Activated CD8-positive, alpha-beta memory T cell treated with anti-CD3 and anti-CD28 coated beads, Interleukin-2, amount 50 U/mL, for 48 hours (primary cell): Measurements from ENCODE around the gene SHANK3.
"Not testable (repeated sequence)": the region's sequence is repeated elsewhere in the genome, so short reads cannot be mapped to it uniquely, and the experiment has no call there.

ENCODE experiments used
- DNase-seq: peaks from one replicate; pipeline ENCODE4 v3.0.0-alpha.2; 2020

Gene SHANK3

DNA sequence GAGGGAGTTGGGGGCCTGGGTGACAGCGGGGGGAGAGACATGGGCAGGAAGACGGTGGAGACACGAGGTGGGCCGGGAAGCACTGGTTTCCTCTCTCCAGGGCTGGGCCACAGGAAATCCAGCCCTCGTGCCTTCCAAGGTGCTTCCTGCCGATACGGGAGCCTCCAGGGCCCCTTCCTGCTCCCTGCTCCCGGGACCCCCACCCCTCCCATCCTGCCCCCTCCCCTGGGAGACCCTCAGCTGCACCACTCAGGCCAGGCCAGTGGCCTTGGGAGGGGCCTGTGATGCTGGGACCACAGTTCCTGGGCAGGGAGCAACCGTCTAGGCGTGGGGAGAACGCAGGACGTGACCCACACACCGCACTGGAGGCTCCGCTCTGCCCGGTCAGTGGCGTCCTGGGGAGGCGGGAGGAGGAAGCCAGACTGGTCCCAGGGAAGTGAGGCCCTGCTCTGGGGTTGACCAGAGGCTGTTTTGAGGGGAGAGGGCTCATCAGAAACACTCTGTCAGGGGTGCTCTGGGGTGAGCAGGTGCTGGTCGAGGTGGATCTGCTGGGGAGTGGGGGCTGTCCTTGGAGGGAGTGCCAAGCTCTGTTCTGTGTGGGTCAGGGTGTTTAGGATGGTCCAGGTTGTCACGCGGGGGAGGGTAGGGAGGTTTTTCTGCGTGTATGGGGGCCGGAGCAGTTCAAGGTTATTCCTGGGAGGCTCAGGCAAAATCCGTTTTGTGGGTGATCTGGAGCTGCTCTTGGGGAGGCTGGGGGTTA is at the start of gene SHANK3:
Gene SHANK3 (plus strand): TSS at position 353 of the 760 bp plus-strand sequence.
- no peak for DNase-seq

DNA sequence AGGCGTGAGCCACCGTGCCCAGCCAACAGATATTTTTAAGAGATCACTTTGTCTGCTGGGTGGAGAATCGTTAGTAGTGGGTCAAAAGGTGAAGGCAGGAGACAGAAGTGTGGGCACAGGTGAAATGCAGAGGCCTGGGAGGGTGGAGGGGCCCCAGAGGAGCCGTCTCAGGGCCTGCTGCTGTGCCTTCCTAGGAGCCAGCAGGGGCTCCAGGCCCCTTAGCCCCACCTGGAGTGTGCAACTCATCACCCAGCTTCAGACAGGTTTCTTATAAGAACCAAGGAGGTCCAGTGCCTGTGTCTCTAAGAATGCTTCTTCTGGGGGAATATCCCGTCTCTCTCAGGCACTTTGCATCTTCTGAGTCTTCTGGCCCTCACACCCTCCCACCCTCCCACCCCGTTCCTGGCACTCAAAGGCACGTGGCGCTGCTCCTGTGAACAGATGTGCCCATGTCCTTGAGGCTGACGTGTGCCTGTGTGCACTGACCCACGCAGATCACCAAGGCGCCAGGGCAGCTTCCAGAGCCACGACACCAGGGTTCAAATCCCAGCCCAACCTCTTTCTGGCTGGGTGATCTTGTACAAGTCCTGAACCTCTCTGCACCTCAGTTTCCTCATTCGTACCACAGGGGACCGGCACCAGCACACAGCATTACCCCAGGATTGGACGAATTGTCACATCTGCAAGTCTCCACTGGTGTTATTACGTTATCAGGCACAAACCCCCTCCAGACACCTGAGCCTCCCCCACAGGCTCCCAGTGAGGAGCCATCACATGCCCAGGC is 48.1 kb upstream of the SHANK3 start:
- no peak for DNase-seq

DNA sequence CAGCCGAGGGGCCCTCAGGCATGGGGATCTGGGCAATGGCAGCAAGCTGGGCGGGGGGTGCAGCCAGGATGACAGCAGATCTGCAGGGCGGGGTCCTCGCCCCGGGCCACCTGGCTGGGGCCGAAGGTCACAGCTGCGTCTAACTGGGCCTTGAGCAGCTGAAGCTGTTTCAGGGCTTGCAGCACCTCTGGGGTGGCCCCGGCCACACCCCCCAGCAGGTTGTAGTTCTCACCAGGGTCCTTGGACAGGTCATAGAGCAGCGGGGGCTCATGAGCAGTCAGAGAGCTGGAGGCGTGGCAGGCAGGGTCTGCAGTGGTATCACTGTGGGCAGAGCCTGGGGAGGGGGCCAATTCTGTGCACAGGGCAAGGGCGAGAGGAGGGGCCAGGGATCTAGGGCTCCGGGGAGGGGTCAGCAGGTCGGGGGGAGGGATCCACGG is 47.5 kb upstream of the SHANK3 start:
- no peak for DNase-seq

GRCh38 chr22:50625568-50626313 is 46.9 kb upstream of the SHANK3 start:
- no peak for DNase-seq

- DNase-seq: no peak
Measured at GRCh38 chr22:50626314-50626849, 46.2 kb upstream of the SHANK3 start.

DNA sequence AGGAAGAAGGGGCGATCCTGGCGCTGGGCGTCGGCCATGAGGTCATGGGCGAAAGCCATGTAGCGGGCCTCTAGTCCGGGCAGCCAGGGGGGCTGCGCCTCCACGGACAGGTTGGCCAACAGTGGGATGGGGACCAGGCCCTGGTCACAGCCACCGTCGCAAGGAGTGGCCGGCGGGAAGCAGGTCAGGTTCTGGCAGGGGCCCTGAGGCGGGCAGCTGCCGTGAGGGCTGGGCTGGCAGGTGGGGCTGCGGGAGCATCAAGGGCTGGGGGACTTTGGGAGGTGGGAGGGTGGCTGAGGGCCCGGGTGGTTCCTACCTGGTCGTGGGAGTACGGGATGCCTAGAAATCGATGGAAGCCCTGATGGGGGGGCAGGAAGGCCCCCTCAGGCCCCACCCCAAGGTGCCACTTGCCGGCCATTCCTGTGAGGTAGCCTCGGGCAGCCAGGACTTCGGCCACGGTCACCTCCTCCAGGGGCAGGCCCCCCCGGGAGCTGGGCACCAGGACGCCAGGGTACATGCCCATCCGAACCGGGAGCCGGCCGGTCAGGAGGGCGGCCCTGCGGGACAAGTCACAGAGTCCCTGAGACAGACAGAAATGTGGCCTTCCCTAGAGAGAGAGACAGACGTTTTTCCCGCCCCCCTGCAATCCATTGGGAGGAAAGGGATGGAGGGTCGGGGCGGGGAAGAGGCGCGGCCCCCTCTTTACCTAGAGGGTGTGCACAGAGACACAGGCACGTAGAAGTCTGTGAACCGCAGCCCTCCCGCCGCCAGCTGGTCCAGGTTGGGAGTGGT is 45.6 kb upstream of the SHANK3 start:
- DNase-seq: no peak

DNA sequence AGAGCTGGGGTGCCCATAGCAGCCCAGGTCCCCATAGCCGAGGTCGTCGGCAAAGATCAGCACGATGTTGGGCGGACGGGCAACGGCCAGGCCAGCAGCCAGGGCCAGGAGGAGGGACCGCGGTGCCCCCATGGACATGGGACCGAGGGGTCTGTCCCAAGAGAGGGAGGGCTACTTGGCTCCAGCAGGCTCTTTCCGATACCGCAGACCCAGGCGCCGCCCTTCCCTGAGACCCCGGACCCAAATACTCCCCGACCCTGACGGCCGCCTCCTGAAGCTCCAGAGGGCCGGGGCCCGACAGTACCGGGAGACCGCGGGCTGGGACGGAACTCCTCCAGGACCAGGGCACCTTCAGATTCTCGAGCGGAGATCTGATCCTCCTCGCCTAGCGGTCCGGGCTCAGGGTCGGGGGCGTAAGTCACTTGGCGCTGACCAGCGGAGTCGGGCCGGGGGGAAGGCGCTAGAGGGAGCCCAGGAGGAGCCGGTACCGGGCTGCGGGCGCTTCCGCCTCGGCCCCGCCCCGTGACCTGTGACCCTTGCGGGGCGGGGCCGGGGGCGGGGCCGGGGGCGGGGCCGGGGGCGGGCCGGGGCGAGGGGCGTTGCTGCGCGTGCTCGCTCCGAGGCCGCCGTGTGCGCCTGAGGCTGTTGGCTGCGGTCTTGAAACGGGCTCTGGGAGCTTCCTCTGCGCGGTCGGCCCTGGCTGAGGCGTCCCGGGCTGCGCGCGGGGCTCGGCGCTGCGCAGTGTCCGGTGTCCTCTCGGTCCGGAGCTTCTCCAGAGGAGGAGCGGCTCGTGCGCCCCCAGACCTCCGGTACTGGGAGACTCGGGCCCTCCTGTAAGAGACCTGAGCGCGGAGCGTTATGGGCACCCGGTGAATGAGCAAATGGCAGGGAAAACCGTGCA is 44.7 kb upstream of the SHANK3 start, which contains the start of gene ARSA:
Gene ARSA (minus strand): TSS at position 511 of the 901 bp plus-strand sequence. CDS start 373 bp downstream, at position 138.
- DNase-seq: peak; percentile 85

DNA sequence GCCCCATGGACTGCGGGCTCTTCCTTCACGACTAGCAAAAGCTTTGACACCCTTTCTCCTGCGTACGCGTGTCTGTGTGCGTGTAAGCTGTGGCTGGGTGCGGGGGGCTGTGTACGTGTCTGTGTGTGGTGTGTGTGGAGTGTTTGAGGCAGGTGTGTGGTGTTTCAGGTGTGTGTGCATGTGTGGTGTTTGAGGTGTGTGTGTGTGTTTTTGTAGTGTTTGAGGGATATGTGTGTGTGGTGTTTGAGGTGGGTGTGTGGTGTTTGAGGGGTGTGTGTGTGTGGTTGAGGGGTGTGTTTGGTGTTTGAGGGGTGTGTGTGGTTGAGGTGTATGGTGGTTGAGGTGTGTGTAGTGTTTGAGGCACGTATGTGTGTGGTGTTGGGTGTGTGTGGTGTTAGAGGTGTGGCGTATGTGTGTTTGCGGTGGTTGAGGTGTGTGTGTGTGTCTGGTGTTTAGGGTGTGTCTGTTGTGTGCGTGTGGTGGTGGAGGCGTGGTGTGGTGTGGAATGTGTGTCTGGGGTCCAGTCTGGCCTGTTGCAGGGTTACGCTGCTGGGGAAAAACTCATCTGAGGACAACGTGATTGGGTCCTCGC is 44.0 kb upstream of the SHANK3 start:
- DNase-seq: no peak

GRCh38 chr22:50630376-50630775 is 42.2 kb upstream of the SHANK3 start:
- DNase-seq: no peak

DNA sequence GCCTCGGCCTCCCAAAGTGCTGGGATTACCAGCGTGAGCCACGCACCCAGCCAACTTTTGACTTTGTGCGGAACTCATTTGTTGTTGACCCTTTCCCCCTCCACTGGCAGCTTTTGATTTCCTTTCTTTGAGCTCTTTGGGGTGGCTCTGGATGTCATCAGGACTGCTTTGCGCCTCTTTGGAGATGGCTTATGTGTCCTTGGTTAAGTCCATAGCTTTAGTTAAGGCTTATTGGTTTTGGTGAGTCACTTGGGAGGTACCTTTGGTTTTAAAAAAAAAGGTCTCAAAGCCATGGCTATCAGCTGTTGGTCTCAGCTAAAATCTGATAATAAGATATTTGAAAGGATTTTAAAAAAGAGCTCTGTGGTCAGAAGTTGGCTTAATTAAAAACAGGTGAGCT is 39.5 kb upstream of the SHANK3 start:
- DNase-seq: no peak

DNA sequence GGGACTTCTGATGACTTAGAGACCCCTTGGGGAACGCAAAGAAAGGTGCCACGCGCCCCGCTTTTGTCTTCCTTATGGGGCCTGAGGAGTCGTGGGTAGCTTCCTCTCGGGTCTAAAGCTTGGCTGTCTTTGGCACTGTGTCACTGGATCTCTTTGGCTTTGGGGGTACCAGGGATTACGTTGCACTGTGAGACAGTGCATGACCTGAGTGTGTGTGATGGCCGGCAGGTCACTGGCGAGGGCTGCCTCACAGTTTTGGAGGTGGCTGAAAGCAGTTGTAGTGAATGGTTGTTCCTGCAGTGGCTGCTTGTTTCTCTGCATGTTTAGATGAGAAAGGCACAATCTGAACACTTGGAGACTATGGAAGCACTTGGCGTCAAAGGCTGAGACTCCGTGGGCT is 38.9 kb upstream of the SHANK3 start:
- no peak for DNase-seq

DNA sequence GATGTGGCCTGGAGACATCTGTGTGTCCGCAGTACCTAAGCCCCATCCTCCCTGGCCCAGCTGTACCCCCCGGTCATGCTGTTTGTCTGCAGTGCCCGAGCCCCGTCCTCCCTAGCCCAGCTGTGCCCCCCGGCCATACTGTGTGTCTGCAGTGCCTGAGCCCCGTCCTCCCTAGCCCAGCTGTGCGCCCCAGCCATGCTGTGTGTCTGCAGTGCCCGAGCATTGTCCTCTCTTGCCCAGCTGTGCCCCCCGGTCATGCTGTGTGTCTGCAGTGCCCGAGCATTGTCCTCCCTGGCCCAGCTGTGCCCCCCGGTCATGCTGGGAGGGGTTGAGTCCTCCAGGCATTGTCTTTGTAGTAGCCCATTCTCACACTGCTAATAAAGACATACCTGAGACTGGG is 37.0 kb upstream of the SHANK3 start:
- no peak for DNase-seq

DNA sequence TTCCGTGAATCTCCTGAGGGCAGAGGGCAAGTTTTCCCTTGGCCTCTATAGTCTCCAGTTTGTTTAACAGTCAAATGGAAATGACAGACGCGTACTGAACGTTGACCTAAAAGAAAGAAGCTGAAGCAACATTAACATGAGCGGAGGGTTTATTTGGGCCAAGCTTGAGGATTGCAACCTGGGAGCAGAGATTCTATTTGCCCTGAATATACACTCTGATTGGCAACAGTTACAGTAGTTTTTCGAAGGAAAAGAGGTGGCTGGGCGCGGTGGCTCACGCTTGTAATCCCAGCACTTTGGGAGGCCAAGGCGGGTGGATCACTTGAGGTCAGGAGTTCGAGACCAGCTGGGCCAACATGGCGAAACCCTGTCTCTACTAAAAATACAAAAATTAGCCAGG is 32.3 kb upstream of the SHANK3 start:
- not testable (repeated sequence) for DNase-seq

DNA sequence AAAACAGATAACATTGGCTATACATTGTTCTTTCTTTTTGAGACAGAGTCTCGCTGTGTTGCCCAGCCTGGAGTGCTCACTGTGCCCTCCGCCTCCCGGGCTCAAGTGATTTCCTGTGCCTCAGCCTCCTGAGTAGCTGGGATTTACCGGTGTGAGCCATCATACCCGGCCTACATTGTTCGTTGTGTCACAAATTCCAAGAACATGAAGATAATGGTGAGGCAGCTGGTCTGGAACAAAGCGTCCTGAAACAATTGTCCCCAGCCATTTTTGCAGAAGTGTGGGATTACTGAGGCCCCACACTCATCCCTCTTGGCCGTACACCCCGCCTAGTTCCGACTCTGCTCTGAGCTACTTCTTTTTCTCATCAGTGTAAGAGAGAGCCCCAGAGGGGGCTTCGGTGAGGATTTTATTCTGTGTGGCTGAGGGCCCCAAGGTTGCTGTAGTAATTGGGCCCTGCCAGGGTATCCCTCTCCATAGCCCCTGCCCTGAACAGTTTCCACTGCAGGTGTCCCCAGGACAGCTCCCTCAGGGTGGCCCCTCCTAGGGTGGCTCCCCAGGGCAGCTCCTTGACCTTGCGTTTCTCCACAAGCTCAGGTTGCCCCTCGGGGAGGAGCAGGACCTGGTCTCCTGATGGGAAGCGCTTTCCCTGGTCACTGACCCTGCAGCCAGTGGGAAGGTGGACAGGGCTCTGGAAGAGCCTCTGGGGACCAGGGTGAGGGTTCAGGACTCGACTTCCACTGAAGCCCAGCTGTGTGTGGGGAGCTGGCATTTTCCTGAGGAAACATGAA is 31.6 kb upstream of the SHANK3 start:
- DNase-seq: no peak

- no peak for DNase-seq
Measured at GRCh38 chr22:50641696-50642607, 30.7 kb upstream of the SHANK3 start.

GRCh38 chr22:50643021-50643820 is 29.4 kb upstream of the SHANK3 start:
- not testable (repeated sequence) for DNase-seq

DNA sequence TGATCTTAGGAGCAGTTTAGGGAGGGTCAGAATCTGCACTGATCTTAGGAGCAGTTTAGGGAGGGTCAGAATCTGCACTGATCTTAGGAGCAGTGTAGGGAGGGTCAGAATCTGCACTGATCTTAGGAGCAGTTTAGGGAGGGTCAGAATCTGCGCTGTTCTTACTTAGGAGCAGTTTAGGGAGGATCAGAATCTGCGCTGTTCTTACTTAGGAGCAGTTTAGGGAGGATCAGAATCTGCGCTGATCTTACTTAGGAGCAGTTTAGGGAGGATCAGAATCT is 28.9 kb upstream of the SHANK3 start:
- DNase-seq: not testable (repeated sequence)

DNA sequence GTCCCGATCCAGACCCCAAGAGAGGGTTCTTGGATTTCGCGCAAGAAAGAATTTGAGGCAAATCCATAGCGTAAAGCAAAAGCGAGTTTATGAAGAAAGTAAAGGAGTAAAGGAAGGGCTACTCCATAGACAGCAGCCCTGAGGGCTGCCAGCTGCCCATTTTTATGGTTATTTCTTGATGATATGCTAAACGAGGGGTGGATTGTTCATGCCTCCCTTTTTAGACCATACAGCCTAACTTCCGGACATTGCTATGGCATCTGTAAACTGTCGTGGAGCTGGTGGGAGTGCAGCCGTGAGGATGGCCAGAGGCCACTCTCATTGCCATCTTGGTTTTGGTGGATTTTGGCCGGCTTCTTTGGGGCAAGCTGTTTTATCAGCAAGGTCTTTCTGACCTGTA is 19.4 kb upstream of the SHANK3 start:
- no peak for DNase-seq
